Adrenal gland (tissue), 12 donors: ENCODE data around the gene CCDC159. TPM values are rescaled to one million over a fixed set of nuclear protein-coding genes. Genes with fewer than 3 reads are reported as not detected.

ENCODE experiments used
- DNase-seq, 7 donors: peaks; one replicate each; pipeline ENCODE4 v3.0.0-alpha.2; 2019 to 2020
- H3K27ac ChIP-seq, 5 donors: fragments of 200-600 bp; sonication (generic) in 4 of 5; 1 replicate in 3 of 5; 2 replicates in 2 of 5; pipeline versions ENCODE4 v1.5.1 to v1.8.0; 2016 to 2020; ENCODE audit warnings: mild to moderate bottlenecking in 1 of 5
- H3K27me3 ChIP-seq: fragments of 200-600 bp; 2 replicates; pipeline ENCODE4 v1.8.0; 2021
- H3K36me3 ChIP-seq, 2 donors: fragments of 200-600 bp; replicated peaks in 1 of 2; 1 replicate in 1 of 2; 2 replicates in 1 of 2; pipeline versions ENCODE4 v1.5.1 to v1.8.0; 2018 to 2022
- H3K4me1 ChIP-seq, 2 donors: fragments of 200-600 bp; replicated peaks in 1 of 2; 1 replicate in 1 of 2; 2 replicates in 1 of 2; pipeline versions ENCODE4 v1.5.1 to v1.8.0; 2018 to 2021
- H3K4me3 ChIP-seq, 4 donors: fragments of 200-600 bp; sonication (generic) in 3 of 4; one replicate each; pipeline ENCODE4 v1.5.1; 2016 to 2018
- H3K9me3 ChIP-seq, 3 donors: fragments of 200-600 bp; sonication (generic) in 1 of 3; replicated peaks in 1 of 3; 1 replicate in 2 of 3; 2 replicates in 1 of 3; pipeline versions ENCODE4 v1.5.1 to v1.8.0; 2016 to 2021
- POLR2A ChIP-seq, 2 donors: fragments of 450-650 bp; IDR thresholded peaks; one replicate each; pipeline ENCODE4 v1.6.1; 2017; ENCODE audit warnings: antibody characterized with exemption in 2 of 2, mild to moderate bottlenecking in 2 of 2, moderate library complexity in 1 of 2
- WGBS, 4 donors: extraction: QIAGEN DNeasy Blood & Tissue Kit in 2 of 4; methylation state at CpG; one replicate each; pipeline versions ENCODE4 v1.1.5 to v1.1.7; 2013 to 2017; 5-methylcytosine and 5-hydroxymethylcytosine counted together
- intact Hi-C, 2 donors: fragments of 100-400 bp; cut with DNase I; formaldehyde crosslinking; loops; one replicate each; pipeline versions ENCODE4 v1.14.1 to v1.15.0; 2022 to 2023
- polyA plus RNA-seq, 3 donors: library from polyadenylated mRNA; stranded (reverse); fragments of 200-250 nt in 2 of 3; fragments of 350-450 nt in 1 of 3; fragmentation: Illumina TruSeq in 1 of 3; extraction: RNeasy Lipid Tissue Mini Kit (QIAGEN cat#74804) in 1 of 3; gene quantifications; one replicate each; pipeline ENCODE4 v1.2.3, GENCODE V29; 2013 to 2014
- total RNA-seq, 9 donors: library from RNA; depleted of rRNA in 4 of 9; stranded (reverse); fragments of >200 nt in 4 of 9; fragments of 120-200 nt in 1 of 9; fragmentation: NEBNext Ultra II Directional in 1 of 9; extraction: Animal tissue kit (Norgen Biotek cat#: 25700) in 1 of 9; gene quantifications; one replicate each; pipeline versions ENCODE4 v1.1.0 to v1.2.4, GENCODE V29; 2013 to 2023
- TF ChIP-seq, protein P1 (sequence below), 6 experiments: fragments of 450-650 bp in 4 of 6; fragments of 200-600 bp in 2 of 6; sonication (generic) in 1 of 6; IDR thresholded peaks; 1 replicate in 5 of 6; 2 replicates in 1 of 6; pipeline versions ENCODE4 v1.5.1 to v1.8.0; 2016 to 2021; ENCODE audit warnings: antibody characterized with exemption in 6 of 6, mild to moderate bottlenecking in 2 of 6, moderate library complexity in 1 of 6
- donor health status: healthy with polysubstance abuse.
- donor health status: Bipolar disorder and iron deficiency.
- donor health status: DM: yes; HTN: yes; CAD: no.
- donor health status: DM: no; HTN: no; CAD: no.
- donor health status: DM: no; HTN: no; CAD: no.
- donor health status: DM: yes; HTN: yes; CAD: no.

Gene CCDC159
- total and polyA plus RNA-seq, 12 donors: 24.1 to 479 (median 58.8) TPM

DNA sequence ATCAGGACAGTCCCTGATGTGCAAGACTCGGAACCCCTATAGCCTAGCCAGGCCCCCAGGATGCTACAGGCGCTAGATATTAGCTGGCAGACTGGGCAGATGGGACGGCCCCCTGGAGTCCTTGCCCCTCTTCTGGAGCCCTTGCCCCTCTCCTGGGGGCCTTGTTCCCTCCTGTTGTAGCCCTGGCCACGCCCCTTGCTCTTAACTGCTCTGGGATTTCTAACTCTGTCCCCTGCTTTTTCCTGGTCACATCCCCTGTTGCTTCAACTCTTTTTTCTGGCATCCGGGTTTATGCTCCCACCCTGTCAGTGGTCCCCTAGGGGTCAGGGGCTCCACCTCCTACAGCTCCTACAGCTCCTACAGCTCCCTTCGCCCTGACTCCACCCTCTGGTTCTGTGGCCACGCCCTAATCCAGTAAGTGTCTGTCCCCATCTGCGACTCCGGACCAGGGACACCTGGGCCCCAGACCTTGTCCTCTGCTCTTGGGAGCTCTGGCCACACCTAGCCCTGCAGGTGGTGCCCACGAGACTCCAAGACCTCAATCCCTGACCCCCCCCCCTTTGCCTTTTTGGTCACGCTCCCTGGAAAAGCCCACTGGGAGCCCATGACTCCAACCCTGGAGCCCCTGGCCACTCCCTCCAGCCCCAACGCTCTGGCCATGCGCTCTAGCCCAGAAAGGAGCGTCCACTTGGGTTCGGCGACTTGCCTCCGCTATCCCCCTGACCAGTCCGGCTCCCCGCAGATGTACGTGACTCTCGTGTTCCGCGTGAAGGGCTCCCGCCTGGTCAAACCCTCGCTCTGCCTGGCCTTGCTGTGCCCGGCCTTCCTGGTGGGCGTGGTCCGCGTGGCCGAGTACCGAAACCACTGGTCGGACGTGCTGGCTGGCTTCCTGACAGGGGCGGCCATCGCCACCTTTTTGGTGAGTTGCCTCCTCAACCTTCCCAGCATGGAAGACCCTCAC, 15.7 kb downstream of the CCDC159 start:
- Histone ChIP-seq H3K4me1 (no peaks in the 10 kb centered on the region), H3K9me3 (no peaks in the 10 kb centered on the region), H3K4me3 (no peak overlapping the region), H3K27me3 (no peaks in the 10 kb centered on the region), H3K27ac (no peak overlapping the region), H3K36me3 (peaks cover 0 to 50% of the 10 kb centered on the region in 2 donors)
- TF ChIP-seq POLR2A (IDR thresholded peaks at IDR 0.05): no peak
- TF ChIP-seq, protein P1, sequence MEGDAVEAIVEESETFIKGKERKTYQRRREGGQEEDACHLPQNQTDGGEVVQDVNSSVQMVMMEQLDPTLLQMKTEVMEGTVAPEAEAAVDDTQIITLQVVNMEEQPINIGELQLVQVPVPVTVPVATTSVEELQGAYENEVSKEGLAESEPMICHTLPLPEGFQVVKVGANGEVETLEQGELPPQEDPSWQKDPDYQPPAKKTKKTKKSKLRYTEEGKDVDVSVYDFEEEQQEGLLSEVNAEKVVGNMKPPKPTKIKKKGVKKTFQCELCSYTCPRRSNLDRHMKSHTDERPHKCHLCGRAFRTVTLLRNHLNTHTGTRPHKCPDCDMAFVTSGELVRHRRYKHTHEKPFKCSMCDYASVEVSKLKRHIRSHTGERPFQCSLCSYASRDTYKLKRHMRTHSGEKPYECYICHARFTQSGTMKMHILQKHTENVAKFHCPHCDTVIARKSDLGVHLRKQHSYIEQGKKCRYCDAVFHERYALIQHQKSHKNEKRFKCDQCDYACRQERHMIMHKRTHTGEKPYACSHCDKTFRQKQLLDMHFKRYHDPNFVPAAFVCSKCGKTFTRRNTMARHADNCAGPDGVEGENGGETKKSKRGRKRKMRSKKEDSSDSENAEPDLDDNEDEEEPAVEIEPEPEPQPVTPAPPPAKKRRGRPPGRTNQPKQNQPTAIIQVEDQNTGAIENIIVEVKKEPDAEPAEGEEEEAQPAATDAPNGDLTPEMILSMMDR (IDR thresholded peaks at IDR 0.05): no peak
- no peak for DNase-seq
- 85 to 92% (median 90%) methylated on average over 22 to 35 of the region's 35 CpGs for WGBS, 4 donors
- intact Hi-C loops: no loop called here

DNA sequence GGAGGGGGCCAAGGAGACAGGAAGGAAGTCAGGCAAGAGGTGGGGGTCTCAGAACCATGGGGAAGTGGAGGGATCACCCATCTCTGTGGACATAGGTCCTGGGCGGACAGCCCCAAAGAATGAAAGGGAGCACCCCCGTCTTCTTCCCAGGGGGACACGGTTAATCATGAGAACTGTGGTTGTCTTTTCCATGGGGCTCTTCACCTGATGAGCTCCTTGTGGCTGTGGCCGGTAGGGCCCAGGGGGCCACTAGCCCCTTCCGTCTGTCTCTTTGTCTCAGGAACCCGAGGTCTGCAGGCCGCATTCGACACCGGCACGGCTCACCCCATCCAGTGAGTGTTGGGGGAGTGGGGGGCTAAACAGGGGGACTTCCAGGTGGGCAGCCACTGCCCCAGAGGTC, 17.6 kb downstream of the CCDC159 start:
- Histone ChIP-seq H3K4me3 (no peak overlapping the region), H3K9me3 (no peaks in the 10 kb centered on the region), H3K27me3 (no peaks in the 10 kb centered on the region), H3K36me3 (peaks cover 0 to 55% of the 10 kb centered on the region in 2 donors), H3K4me1 (no peaks in the 10 kb centered on the region), H3K27ac (no peak overlapping the region)
- DNase-seq: no peak
- intact Hi-C loops: no loop called here
- 92 to 93% (median 93%) methylated on average over 5 to 10 of the region's 10 CpGs for WGBS, 4 donors
- TF ChIP-seq POLR2A (IDR thresholded peaks at IDR 0.05): no peak
- TF ChIP-seq, protein P1 (IDR thresholded peaks at IDR 0.05): no peak

DNA sequence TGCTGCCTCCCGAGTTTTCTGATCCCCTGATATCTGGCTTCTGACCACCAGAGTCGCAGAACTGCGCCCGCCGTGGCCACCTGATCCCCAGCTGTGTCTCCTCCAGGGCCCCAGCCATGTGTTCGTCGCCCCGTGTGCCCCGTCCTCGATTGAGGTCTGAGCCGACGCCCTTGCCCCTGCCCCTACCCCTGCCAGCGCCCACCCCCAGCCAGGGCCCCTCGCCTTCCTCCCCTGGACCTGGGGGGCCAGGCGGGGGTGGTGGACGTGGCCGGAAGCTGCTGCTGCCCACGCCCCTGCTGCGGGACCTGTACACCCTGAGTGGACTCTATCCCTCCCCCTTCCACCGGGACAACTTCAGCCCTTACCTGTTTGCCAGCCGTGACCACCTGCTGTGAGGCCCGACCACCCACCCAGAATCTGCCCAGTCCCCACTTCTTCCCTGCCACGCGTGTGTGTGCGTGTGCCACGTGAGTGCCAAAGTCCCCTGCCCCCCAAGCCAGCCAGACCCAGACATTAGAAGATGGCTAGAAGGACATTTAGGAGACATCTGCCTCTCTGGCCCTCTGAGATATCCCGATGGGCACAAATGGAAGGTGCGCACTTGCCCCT, 18.1 kb downstream of the CCDC159 start:
- TF ChIP-seq, protein P1 (IDR thresholded peaks at IDR 0.05): no peak
- TF ChIP-seq POLR2A (IDR thresholded peaks at IDR 0.05): no peak
- Histone ChIP-seq H3K4me1 (no peaks in the 10 kb centered on the region), H3K9me3 (no peaks in the 10 kb centered on the region), H3K27ac (no peak overlapping the region), H3K27me3 (no peaks in the 10 kb centered on the region), H3K4me3 (no peak overlapping the region), H3K36me3 (peaks cover 0 to 52% of the 10 kb centered on the region in 2 donors)
- 89 to 95% (median 92%) methylated on average over 23 to 28 of the region's 28 CpGs for WGBS, 4 donors
- intact Hi-C loops: no loop called here
- no peak for DNase-seq

DNA sequence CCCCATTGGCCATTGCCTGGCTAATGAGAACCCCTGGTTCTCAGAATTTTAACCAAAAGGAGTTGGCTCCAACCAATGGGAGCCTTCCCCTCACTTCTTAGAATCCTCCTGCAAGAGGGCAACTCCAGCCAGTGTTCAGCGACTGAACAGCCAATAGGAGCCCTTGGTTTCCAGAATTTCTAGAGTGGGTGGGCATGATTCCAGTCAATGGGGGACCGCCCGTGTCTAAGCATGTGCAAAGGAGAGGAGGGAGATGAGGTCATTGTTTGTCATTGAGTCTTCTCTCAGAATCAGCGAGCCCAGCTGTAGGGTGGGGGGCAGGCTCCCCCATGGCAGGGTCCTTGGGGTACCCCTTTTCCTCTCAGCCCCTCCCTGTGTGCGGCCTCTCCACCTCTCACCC, 18.6 kb downstream of the CCDC159 start:
- H3K36me3 ChIP-seq: peaks cover 0 to 47% of the 10 kb centered on the region in 2 donors
- no peak overlapping the region for H3K27ac ChIP-seq
- no peaks in the 10 kb centered on the region for H3K27me3 ChIP-seq
- no peak overlapping the region for H3K4me3 ChIP-seq
- no peaks in the 10 kb centered on the region for H3K9me3 ChIP-seq
- intact Hi-C loops: no loop called here
- no peaks in the 10 kb centered on the region for H3K4me1 ChIP-seq
- WGBS, 4 donors: 68 to 87% (median 80%) methylated on average over 5 of the region's 5 CpGs
- no peak for DNase-seq
- TF ChIP-seq, protein P1 (IDR thresholded peaks at IDR 0.05): no peak
- TF ChIP-seq POLR2A (IDR thresholded peaks at IDR 0.05): no peak
